ENCODE data around the gene PLAAT4. TPM values are rescaled to one million over a fixed set of nuclear protein-coding genes. Genes with fewer than 3 reads are reported as not detected.
A peak's percentile ranks its signal among the peaks of the same experiment; 100 is the strongest.
"Not testable (repeated sequence)": the region's sequence is repeated elsewhere in the genome, so short reads cannot be mapped to it uniquely, and the experiment has no call there.

PLAAT4 gene
- total RNA-seq, 4 donors from 2014 or later: 2.2 to 8.3 (median 6.2) TPM

- TF ChIP-seq POLR2A (IDR thresholded peaks at IDR 0.05): no peak
- no peak for TF ChIP-seq CTCF (IDR thresholded peaks at IDR 0.05)
- H3K4me3 ChIP-seq (ENCODE audit: low read depth, poor library complexity, severe bottlenecking): no peak overlapping the region
- no peak for DNase-seq (ENCODE audit: low spot score in 2 of 2)
- WGBS, 2 donors: 85 to 90% methylated on average over 2 of the region's 2 CpGs
- intact Hi-C loops (cut with DNase I; ENCODE audit: low total_unique reads): no loop called here
Measured at GRCh38 chr11:63521896-63522295, 14.7 kb upstream of the PLAAT4 start.

- no peak for DNase-seq (ENCODE audit: low spot score in 2 of 2)
- TF ChIP-seq POLR2A (IDR thresholded peaks at IDR 0.05) (no peak), CTCF (IDR thresholded peaks at IDR 0.05) (no peak)
- WGBS, 2 donors: 73 to 76% methylated on average over 7 of the region's 7 CpGs
- H3K4me3 ChIP-seq (ENCODE audit: low read depth, poor library complexity, severe bottlenecking): no peak overlapping the region
- intact Hi-C loops (cut with DNase I; ENCODE audit: low total_unique reads): no loop called here
Measured at GRCh38 chr11:63523151-63523550, 13.5 kb upstream of the PLAAT4 start.

GRCh38 chr11:63527667-63528066 is 8.9 kb upstream of the PLAAT4 start:
- TF ChIP-seq POLR2A (IDR thresholded peaks at IDR 0.05) (no peak), CTCF (IDR thresholded peaks at IDR 0.05) (no peak)
- DNase-seq (ENCODE audit: low spot score in 2 of 2): no peak
- H3K4me3 ChIP-seq (ENCODE audit: low read depth, poor library complexity, severe bottlenecking): no peak overlapping the region
- intact Hi-C loops (cut with DNase I; ENCODE audit: low total_unique reads): no loop called here
- WGBS, 2 donors: 88 to 91% methylated on average over 2 of the region's 2 CpGs

GRCh38 chr11:63528156-63528555 is 8.5 kb upstream of the PLAAT4 start:
- DNase-seq (ENCODE audit: low spot score in 2 of 2); intact Hi-C loops (cut with DNase I; ENCODE audit: low total_unique reads); H3K4me3 ChIP-seq (ENCODE audit: low read depth, poor library complexity, severe bottlenecking): not testable (repeated sequence)
- 40 to 45% methylated on average over 7 to 8 of the region's 11 CpGs for WGBS, 2 donors

- intact Hi-C loops (cut with DNase I; ENCODE audit: low total_unique reads); DNase-seq (ENCODE audit: low spot score in 2 of 2); H3K4me3 ChIP-seq (ENCODE audit: low read depth, poor library complexity, severe bottlenecking): not testable (repeated sequence)
- WGBS, 2 donors: 60 to 84% methylated on average over 1 to 2 of the region's 3 CpGs
Measured at GRCh38 chr11:63528729-63529278, 7.8 kb upstream of the PLAAT4 start.

GRCh38 chr11:63529373-63529772 is 7.2 kb upstream of the PLAAT4 start:
- DNase-seq (ENCODE audit: low spot score in 2 of 2); intact Hi-C loops (cut with DNase I; ENCODE audit: low total_unique reads); H3K4me3 ChIP-seq (ENCODE audit: low read depth, poor library complexity, severe bottlenecking): not testable (repeated sequence)
- 76 to 83% methylated on average over 6 of the region's 6 CpGs for WGBS, 2 donors

- intact Hi-C loops (cut with DNase I; ENCODE audit: low total_unique reads): no loop called here
- no peak overlapping the region for H3K4me3 ChIP-seq (ENCODE audit: low read depth, poor library complexity, severe bottlenecking)
- 92 to 93% methylated on average over 2 of the region's 2 CpGs for WGBS, 2 donors
- TF ChIP-seq POLR2A (IDR thresholded peaks at IDR 0.05): no peak
- TF ChIP-seq CTCF (IDR thresholded peaks at IDR 0.05): no peak
- peak in 1 of 2 donors; percentile 42 for DNase-seq (ENCODE audit: low spot score in 2 of 2)
Measured at GRCh38 chr11:63530021-63530420, 6.6 kb upstream of the PLAAT4 start.

GRCh38 chr11:63531074-63531792 is 5.4 kb upstream of the PLAAT4 start:
- peak; percentile 23 to 57 for DNase-seq (ENCODE audit: low spot score in 2 of 2)
- WGBS, 2 donors: 59 to 68% methylated on average over 4 to 5 of the region's 6 CpGs
- H3K4me3 ChIP-seq (ENCODE audit: low read depth, poor library complexity, severe bottlenecking); intact Hi-C loops (cut with DNase I; ENCODE audit: low total_unique reads): not testable (repeated sequence)
